NB4 (cell line): ENCODE data around the gene OR51M1.

Experiments used
- CTCF ChIP-seq: IDR thresholded peaks from one replicate; pipeline ENCODE4 v1.5.1; 2012; ENCODE audit warnings: low read depth, low read length
- POLR2A ChIP-seq: IDR thresholded peaks from 2 replicates; pipeline ENCODE4 v1.6.1; 2011; ENCODE audit warnings: mild to moderate bottlenecking; ENCODE audit not compliant: insufficient read length; ENCODE audit errors: extremely low read depth

- no peak for TF ChIP-seq POLR2A
- TF ChIP-seq CTCF = no peak
Observed at GRCh38 chr11:5441414-5441813, 57.8 kb downstream of the OR51M1 start, which contains the start of gene OR51I1.
